Measurements from ENCODE around the gene SNX7.

The SNX7 gene

GRCh38 chr1:98766255-98766654 is 104.7 kb downstream of the SNX7 start:
- DNase-seq (ENCODE audit: low spot score) = no peak

GRCh38 chr1:98769162-98769561 is 107.6 kb downstream of the SNX7 start:
- no peak for DNase-seq (ENCODE audit: low spot score)

GRCh38 chr1:98781906-98782305 is 120.4 kb downstream of the SNX7 start:
- DNase-seq (ENCODE audit: low spot score) = no peak

- DNase-seq (ENCODE audit: low spot score) = no peak
These were observed 122.3 kb downstream of the SNX7 start for GRCh38 chr1:98783821-98784220.

GRCh38 chr1:98791498-98791897 is 130.0 kb downstream of the SNX7 start:
- no peak for DNase-seq (ENCODE audit: low spot score)

GRCh38 chr1:98792123-98792522 is 130.6 kb downstream of the SNX7 start:
- peak; percentile 17 for DNase-seq (ENCODE audit: low spot score)

GRCh38 chr1:98793136-98793535 is 131.6 kb downstream of the SNX7 start:
- DNase-seq (ENCODE audit: low spot score) = no peak

GRCh38 chr1:98794196-98794886 is 132.8 kb downstream of the SNX7 start:
- DNase-seq (ENCODE audit: low spot score) = peak; percentile 78

- no peak for DNase-seq (ENCODE audit: low spot score)
These were observed 134.5 kb downstream of the SNX7 start for GRCh38 chr1:98796049-98796448.

- DNase-seq (ENCODE audit: low spot score) = no peak
These were observed 136.0 kb downstream of the SNX7 start for GRCh38 chr1:98797506-98797905.
